SKM-1 (cell line): ENCODE data around the gene ZNF541.

Source experiments
- DNase-seq: peaks from one replicate; lab custom pipeline; 2025; ENCODE audit not compliant: unreplicated experiment; lab: John Stamatoyannopoulos, UW

Gene ZNF541

GRCh38 chr19:47573071-47574026 is at the start of gene ZNF541:
TSS of gene ZNF541 (minus strand) at chr19:47573148. CDS start at chr19:47555856, 17,292 bp downstream.
- no peak for DNase-seq

- DNase-seq = no peak
These were observed 46.8 kb upstream of the ZNF541 start for GRCh38 chr19:47619763-47620162.

GRCh38 chr19:47618771-47619170 is 45.8 kb upstream of the ZNF541 start:
- no peak for DNase-seq

GRCh38 chr19:47615714-47616113 is 42.8 kb upstream of the ZNF541 start:
- DNase-seq = no peak

GRCh38 chr19:47615230-47615629 is 42.3 kb upstream of the ZNF541 start:
- DNase-seq = no peak

- DNase-seq = no peak
These were observed 41.6 kb upstream of the ZNF541 start for GRCh38 chr19:47614559-47614958.

GRCh38 chr19:47614021-47614295 is 41.0 kb upstream of the ZNF541 start:
- DNase-seq = no peak

- DNase-seq = no peak
These were observed 40.4 kb upstream of the ZNF541 start for GRCh38 chr19:47613165-47614020.

GRCh38 chr19:47610902-47611301 is 38.0 kb upstream of the ZNF541 start:
- no peak for DNase-seq

- no peak for DNase-seq
These were observed 37.3 kb upstream of the ZNF541 start for GRCh38 chr19:47609906-47610894.

- peak; percentile 15 for DNase-seq
These were observed 36.3 kb upstream of the ZNF541 start, which contains the start of gene BICRA for GRCh38 chr19:47608969-47609905. TSS of gene BICRA (plus strand) at chr19:47609134. CDS start at chr19:47673575, 64,441 bp downstream.

GRCh38 chr19:47608074-47608918 is 35.3 kb upstream of the ZNF541 start:
- DNase-seq = peak; percentile 50

GRCh38 chr19:47607564-47608073 is 34.7 kb upstream of the ZNF541 start:
- DNase-seq = no peak

- DNase-seq = no peak
These were observed 31.0 kb upstream of the ZNF541 start for GRCh38 chr19:47603706-47604565.

GRCh38 chr19:47601180-47601904 is 28.4 kb upstream of the ZNF541 start:
- no peak for DNase-seq

GRCh38 chr19:47600246-47601179 is 27.6 kb upstream of the ZNF541 start:
- peak; percentile 76 for DNase-seq
